Stimulated activated CD4-positive, alpha-beta T cell treated with anti-CD3 and anti-CD28 coated beads, Interleukin-15, amount 100 ng/mL, for 24 hours (primary cell): ENCODE measurements around the gene DHTKD1.
"Not testable (repeated sequence)": the region's sequence is repeated elsewhere in the genome, so short reads cannot be mapped to it uniquely, and the experiment has no call there.

Experiments used
- DNase-seq: peaks from one replicate; pipeline ENCODE4 v3.0.0-alpha.2; 2020

Gene DHTKD1

GRCh38 chr10:12150163-12150562 lies 81.4 kb downstream of the DHTKD1 start:
- no peak for DNase-seq

- DNase-seq = no peak
These were observed 85.8 kb downstream of the DHTKD1 start for GRCh38 chr10:12154516-12154915.

- DNase-seq = no peak
These were observed 87.8 kb downstream of the DHTKD1 start for GRCh38 chr10:12156367-12157123.

- no peak for DNase-seq
These were observed 89.4 kb downstream of the DHTKD1 start for GRCh38 chr10:12158111-12158510.

GRCh38 chr10:12160664-12161063 lies 91.9 kb downstream of the DHTKD1 start:
- DNase-seq = no peak

GRCh38 chr10:12162927-12163326 lies 94.2 kb downstream of the DHTKD1 start:
- no peak for DNase-seq

GRCh38 chr10:12164085-12164484 lies 95.3 kb downstream of the DHTKD1 start:
- no peak for DNase-seq

GRCh38 chr10:12165036-12165435 lies 96.3 kb downstream of the DHTKD1 start:
- no peak for DNase-seq

GRCh38 chr10:12165999-12166775 lies 97.4 kb downstream of the DHTKD1 start:
- no peak for DNase-seq

- DNase-seq = not testable (repeated sequence)
These were observed 102.8 kb downstream of the DHTKD1 start for GRCh38 chr10:12171512-12171911.
